Measurements from ENCODE around the gene ADAMTS2.
"Not testable (repeated sequence)": the region's sequence is repeated elsewhere in the genome, so short reads cannot be mapped to it uniquely, and the experiment has no call there.

Gene ADAMTS2

GRCh38 chr5:179111267-179112207 lies 233.7 kb downstream of the ADAMTS2 start:
- no peak for DNase-seq (ENCODE audit: low read depth)

DNA sequence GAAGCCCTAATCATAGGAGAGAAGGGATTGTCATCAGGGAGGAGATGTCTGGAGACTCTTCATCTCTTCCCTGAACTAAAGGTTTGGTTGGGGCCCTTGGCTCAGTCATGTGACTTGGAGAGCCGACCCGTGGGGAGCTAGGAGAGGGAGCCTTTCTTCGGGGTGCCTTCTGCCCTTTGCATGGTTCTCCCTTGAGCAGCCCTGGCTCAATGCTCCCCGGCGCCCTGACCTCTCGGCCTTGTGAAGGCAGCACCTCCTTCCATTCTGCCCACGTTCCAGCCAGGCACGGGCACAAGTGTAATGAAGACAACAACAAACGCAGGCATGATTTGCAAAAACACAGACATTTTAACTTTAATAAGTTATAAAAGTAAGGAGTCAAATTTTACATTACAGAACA lies 234.7 kb downstream of the ADAMTS2 start:
- DNase-seq (ENCODE audit: low read depth): no peak

DNA sequence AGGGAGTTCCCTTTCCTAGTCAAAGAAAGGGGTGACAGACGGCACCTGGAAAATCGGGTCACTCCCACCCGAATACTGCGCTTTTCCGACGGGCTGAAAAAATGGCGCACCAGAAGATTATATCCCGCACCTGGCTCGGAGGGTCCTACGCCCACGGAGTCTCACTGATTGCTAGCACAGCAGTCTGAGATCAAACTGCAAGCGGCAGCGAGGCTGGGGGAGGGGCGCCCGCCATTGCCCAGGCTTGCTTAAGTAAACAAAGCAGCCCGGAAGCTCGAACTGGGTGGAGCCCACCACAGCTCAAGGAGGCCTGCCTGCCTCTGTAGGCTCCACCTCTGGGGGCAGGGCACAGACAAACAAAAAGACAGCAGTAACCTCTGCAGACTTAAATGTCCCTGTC lies 244.0 kb downstream of the ADAMTS2 start:
- not testable (repeated sequence) for DNase-seq (ENCODE audit: low read depth)

GRCh38 chr5:179089502-179089901 lies 255.8 kb downstream of the ADAMTS2 start:
- DNase-seq (ENCODE audit: low read depth): no peak

- no peak for DNase-seq (ENCODE audit: low read depth)
Observed at GRCh38 chr5:179080724-179081123, 264.5 kb downstream of the ADAMTS2 start.

- DNase-seq (ENCODE audit: low read depth): no peak
Observed at GRCh38 chr5:179079165-179079987, 265.9 kb downstream of the ADAMTS2 start.

GRCh38 chr5:179065703-179066102 lies 279.6 kb downstream of the ADAMTS2 start:
- no peak for DNase-seq (ENCODE audit: low read depth)

DNA sequence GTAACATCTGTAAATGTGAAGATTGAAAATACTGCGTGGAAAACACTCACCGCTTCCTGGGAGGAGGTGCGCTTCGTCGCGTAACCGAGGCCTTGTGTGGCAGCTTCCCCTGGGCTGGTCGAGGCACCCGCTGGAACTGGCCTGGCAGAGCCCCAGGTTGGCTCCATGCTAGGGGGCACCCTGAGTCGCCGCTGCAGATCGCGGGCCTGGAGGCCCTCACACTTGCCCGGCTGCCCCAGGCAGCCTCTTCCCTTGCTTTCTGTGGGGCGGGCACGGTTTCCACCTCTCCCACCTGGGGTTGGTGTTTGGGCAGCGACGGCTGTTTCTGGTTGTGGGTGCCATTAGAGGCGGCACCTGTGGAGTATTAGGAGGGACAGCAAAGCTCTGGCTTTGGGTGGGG lies 284.2 kb downstream of the ADAMTS2 start:
- no peak for DNase-seq (ENCODE audit: low read depth)

Measured in T-helper 22 cell (primary cell).